ENCODE data around the gene NMNAT2. TPM values are rescaled to one million over a fixed set of nuclear protein-coding genes. Genes with fewer than 3 reads are reported as not detected.

NMNAT2 gene
- polyA plus RNA-seq, 2 donors = 0.06 to 0.12 TPM

- Histone ChIP-seq H3K4me1 (ENCODE audit: control insufficient read depth in 2 of 2, insufficient read depth in 2 of 2, low read length in 1 of 2) (no peaks in the 10 kb centered on the region), H3K36me3 (ENCODE audit: control insufficient read depth in 2 of 2, insufficient read depth in 2 of 2, low read length in 1 of 2) (no peaks in the 10 kb centered on the region)
Observed at GRCh38 chr1:183424691-183425090, 6.5 kb upstream of the NMNAT2 start.

GRCh38 chr1:183423541-183423940 lies 5.4 kb upstream of the NMNAT2 start:
- Histone ChIP-seq H3K27me3 (ENCODE audit: control insufficient read depth in 1 of 2, insufficient read depth in 2 of 2, low read length in 2 of 2) (peaks cover 0 to 2% of the 10 kb centered on the region in 2 donors), H3K9me3 (ENCODE audit: control insufficient read depth in 2 of 2, insufficient read depth in 1 of 2, low read depth in 1 of 2, low read length in 1 of 2) (no peaks in the 10 kb centered on the region), H3K27ac (ENCODE audit: low read depth in 2 of 2, low read length in 1 of 2) (no peak overlapping the region), H3K4me3 (ENCODE audit: low read depth in 1 of 2, low read length in 2 of 2) (no peak overlapping the region), H3K36me3 (ENCODE audit: control insufficient read depth in 2 of 2, insufficient read depth in 2 of 2, low read length in 1 of 2) (no peaks in the 10 kb centered on the region), H3K4me1 (ENCODE audit: control insufficient read depth in 2 of 2, insufficient read depth in 2 of 2, low read length in 1 of 2) (no peaks in the 10 kb centered on the region)
- 41 to 43% methylated on average over 1 of the region's 1 CpG for WGBS, 2 donors

More at GRCh38 chr1:183424691-183425090, 6.5 kb upstream of the NMNAT2 start:
- Histone ChIP-seq H3K4me3 (ENCODE audit: low read depth in 1 of 2, low read length in 2 of 2) (no peak overlapping the region), H3K27me3 (ENCODE audit: control insufficient read depth in 1 of 2, insufficient read depth in 2 of 2, low read length in 2 of 2) (peaks cover 0 to 2% of the 10 kb centered on the region in 2 donors), H3K27ac (ENCODE audit: low read depth in 2 of 2, low read length in 1 of 2) (no peak overlapping the region), H3K9me3 (ENCODE audit: control insufficient read depth in 2 of 2, insufficient read depth in 1 of 2, low read depth in 1 of 2, low read length in 1 of 2) (no peaks in the 10 kb centered on the region)

- Histone ChIP-seq H3K4me1 (ENCODE audit: control insufficient read depth in 2 of 2, insufficient read depth in 2 of 2, low read length in 1 of 2) (peaks cover 12 to 13% of the 10 kb centered on the region in 2 donors), H3K9me3 (ENCODE audit: control insufficient read depth in 2 of 2, insufficient read depth in 1 of 2, low read depth in 1 of 2, low read length in 1 of 2) (no peaks in the 10 kb centered on the region), H3K36me3 (ENCODE audit: control insufficient read depth in 2 of 2, insufficient read depth in 2 of 2, low read length in 1 of 2) (no peaks in the 10 kb centered on the region), H3K27ac (ENCODE audit: low read depth in 2 of 2, low read length in 1 of 2) (no peak overlapping the region), H3K4me3 (ENCODE audit: low read depth in 1 of 2, low read length in 2 of 2) (no peak overlapping the region), H3K27me3 (ENCODE audit: control insufficient read depth in 1 of 2, insufficient read depth in 2 of 2, low read length in 2 of 2) (peaks cover 0 to 19% of the 10 kb centered on the region in 2 donors)
- WGBS, 2 donors = 71 to 74% methylated on average over 3 of the region's 3 CpGs
Observed at GRCh38 chr1:183419399-183419798, 1.2 kb upstream of the NMNAT2 start.

GRCh38 chr1:183418696-183419095 lies 516 bp upstream of the NMNAT2 start:
- Histone ChIP-seq H3K27me3 (ENCODE audit: control insufficient read depth in 1 of 2, insufficient read depth in 2 of 2, low read length in 2 of 2) (peaks cover 0 to 19% of the 10 kb centered on the region in 2 donors), H3K36me3 (ENCODE audit: control insufficient read depth in 2 of 2, insufficient read depth in 2 of 2, low read length in 1 of 2) (no peaks in the 10 kb centered on the region), H3K4me1 (ENCODE audit: control insufficient read depth in 2 of 2, insufficient read depth in 2 of 2, low read length in 1 of 2) (peaks cover 12 to 13% of the 10 kb centered on the region in 2 donors), H3K9me3 (ENCODE audit: control insufficient read depth in 2 of 2, insufficient read depth in 1 of 2, low read depth in 1 of 2, low read length in 1 of 2) (no peaks in the 10 kb centered on the region), H3K27ac (ENCODE audit: low read depth in 2 of 2, low read length in 1 of 2) (no peak overlapping the region), H3K4me3 (ENCODE audit: low read depth in 1 of 2, low read length in 2 of 2) (no peak overlapping the region)
- WGBS, 2 donors = 72 to 78% methylated on average over 6 of the region's 6 CpGs

- peaks cover 0 to 19% of the 10 kb centered on the region in 2 donors for H3K27me3 ChIP-seq (ENCODE audit: control insufficient read depth in 1 of 2, insufficient read depth in 2 of 2, low read length in 2 of 2)
- H3K4me3 ChIP-seq (ENCODE audit: low read depth in 1 of 2, low read length in 2 of 2) = peak overlapping the region in 1 of 2 donors; percentile 24
Observed at GRCh38 chr1:183416850-183417771, 1.1 kb downstream of the NMNAT2 start.

GRCh38 chr1:183414365-183414764 lies 3.8 kb downstream of the NMNAT2 start:
- Histone ChIP-seq H3K4me3 (ENCODE audit: low read depth in 1 of 2, low read length in 2 of 2) (no peak overlapping the region), H3K36me3 (ENCODE audit: control insufficient read depth in 2 of 2, insufficient read depth in 2 of 2, low read length in 1 of 2) (no peaks in the 10 kb centered on the region), H3K27me3 (ENCODE audit: control insufficient read depth in 1 of 2, insufficient read depth in 2 of 2, low read length in 2 of 2) (peaks cover 0 to 16% of the 10 kb centered on the region in 2 donors), H3K9me3 (ENCODE audit: control insufficient read depth in 2 of 2, insufficient read depth in 1 of 2, low read depth in 1 of 2, low read length in 1 of 2) (no peaks in the 10 kb centered on the region), H3K27ac (ENCODE audit: low read depth in 2 of 2, low read length in 1 of 2) (no peak overlapping the region), H3K4me1 (ENCODE audit: control insufficient read depth in 2 of 2, insufficient read depth in 2 of 2, low read length in 1 of 2) (peaks cover 12 to 13% of the 10 kb centered on the region in 2 donors)

More at GRCh38 chr1:183416850-183417771, 1.1 kb downstream of the NMNAT2 start:
- H3K27ac ChIP-seq (ENCODE audit: low read depth in 2 of 2, low read length in 1 of 2) = no peak overlapping the region
- no peaks in the 10 kb centered on the region for H3K9me3 ChIP-seq (ENCODE audit: control insufficient read depth in 2 of 2, insufficient read depth in 1 of 2, low read depth in 1 of 2, low read length in 1 of 2)
- 5 to 6% methylated on average over 69 of the region's 69 CpGs for WGBS, 2 donors
- no peaks in the 10 kb centered on the region for H3K36me3 ChIP-seq (ENCODE audit: control insufficient read depth in 2 of 2, insufficient read depth in 2 of 2, low read length in 1 of 2)
- peaks cover 12 to 13% of the 10 kb centered on the region in 2 donors for H3K4me1 ChIP-seq (ENCODE audit: control insufficient read depth in 2 of 2, insufficient read depth in 2 of 2, low read length in 1 of 2)

- H3K36me3 ChIP-seq (ENCODE audit: control insufficient read depth in 2 of 2, insufficient read depth in 2 of 2, low read length in 1 of 2) = no peaks in the 10 kb centered on the region
- H3K4me3 ChIP-seq (ENCODE audit: low read depth in 1 of 2, low read length in 2 of 2) = no peak overlapping the region
- no peaks in the 10 kb centered on the region for H3K4me1 ChIP-seq (ENCODE audit: control insufficient read depth in 2 of 2, insufficient read depth in 2 of 2, low read length in 1 of 2)
- H3K27ac ChIP-seq (ENCODE audit: low read depth in 2 of 2, low read length in 1 of 2) = no peak overlapping the region
- H3K27me3 ChIP-seq (ENCODE audit: control insufficient read depth in 1 of 2, insufficient read depth in 2 of 2, low read length in 2 of 2) = no peaks in the 10 kb centered on the region
- no peaks in the 10 kb centered on the region for H3K9me3 ChIP-seq (ENCODE audit: control insufficient read depth in 2 of 2, insufficient read depth in 1 of 2, low read depth in 1 of 2, low read length in 1 of 2)
- WGBS, 2 donors = 95 to 96% methylated on average over 2 of the region's 2 CpGs
Observed at GRCh38 chr1:183411091-183411490, 7.1 kb downstream of the NMNAT2 start.

- Histone ChIP-seq H3K27ac (ENCODE audit: low read depth in 2 of 2, low read length in 1 of 2) (no peak overlapping the region), H3K4me3 (ENCODE audit: low read depth in 1 of 2, low read length in 2 of 2) (no peak overlapping the region), H3K9me3 (ENCODE audit: control insufficient read depth in 2 of 2, insufficient read depth in 1 of 2, low read depth in 1 of 2, low read length in 1 of 2) (no peaks in the 10 kb centered on the region), H3K4me1 (ENCODE audit: control insufficient read depth in 2 of 2, insufficient read depth in 2 of 2, low read length in 1 of 2) (no peaks in the 10 kb centered on the region), H3K36me3 (ENCODE audit: control insufficient read depth in 2 of 2, insufficient read depth in 2 of 2, low read length in 1 of 2) (no peaks in the 10 kb centered on the region), H3K27me3 (ENCODE audit: control insufficient read depth in 1 of 2, insufficient read depth in 2 of 2, low read length in 2 of 2) (no peaks in the 10 kb centered on the region)
- 90 to 94% methylated on average over 1 of the region's 1 CpG for WGBS, 2 donors
Observed at GRCh38 chr1:183407961-183408360, 10.2 kb downstream of the NMNAT2 start.

GRCh38 chr1:183407474-183407873 lies 10.7 kb downstream of the NMNAT2 start:
- 69 to 80% methylated on average over 2 of the region's 2 CpGs for WGBS, 2 donors
- Histone ChIP-seq H3K4me3 (ENCODE audit: low read depth in 1 of 2, low read length in 2 of 2) (no peak overlapping the region), H3K27ac (ENCODE audit: low read depth in 2 of 2, low read length in 1 of 2) (no peak overlapping the region), H3K27me3 (ENCODE audit: control insufficient read depth in 1 of 2, insufficient read depth in 2 of 2, low read length in 2 of 2) (no peaks in the 10 kb centered on the region), H3K36me3 (ENCODE audit: control insufficient read depth in 2 of 2, insufficient read depth in 2 of 2, low read length in 1 of 2) (no peaks in the 10 kb centered on the region), H3K4me1 (ENCODE audit: control insufficient read depth in 2 of 2, insufficient read depth in 2 of 2, low read length in 1 of 2) (no peaks in the 10 kb centered on the region), H3K9me3 (ENCODE audit: control insufficient read depth in 2 of 2, insufficient read depth in 1 of 2, low read depth in 1 of 2, low read length in 1 of 2) (no peaks in the 10 kb centered on the region)

- no peaks in the 10 kb centered on the region for H3K27me3 ChIP-seq (ENCODE audit: control insufficient read depth in 1 of 2, insufficient read depth in 2 of 2, low read length in 2 of 2)
- WGBS, 2 donors = 58 to 59% methylated on average over 2 of the region's 2 CpGs
- H3K36me3 ChIP-seq (ENCODE audit: control insufficient read depth in 2 of 2, insufficient read depth in 2 of 2, low read length in 1 of 2) = no peaks in the 10 kb centered on the region
- no peak overlapping the region for H3K27ac ChIP-seq (ENCODE audit: low read depth in 2 of 2, low read length in 1 of 2)
- H3K4me1 ChIP-seq (ENCODE audit: control insufficient read depth in 2 of 2, insufficient read depth in 2 of 2, low read length in 1 of 2) = no peaks in the 10 kb centered on the region
- H3K9me3 ChIP-seq (ENCODE audit: control insufficient read depth in 2 of 2, insufficient read depth in 1 of 2, low read depth in 1 of 2, low read length in 1 of 2) = no peaks in the 10 kb centered on the region
- no peak overlapping the region for H3K4me3 ChIP-seq (ENCODE audit: low read depth in 1 of 2, low read length in 2 of 2)
Observed at GRCh38 chr1:183404476-183404875, 13.7 kb downstream of the NMNAT2 start.
